NCI-H446 (cell line): ENCODE data around the gene CNPY4.

Experiments
- DNase-seq, 2 experiments: peaks; one replicate each; lab custom pipeline; 2025; lab: John Stamatoyannopoulos, UW

The CNPY4 gene

GRCh38 chr7:100091411-100092181 lies 27.8 kb upstream of the CNPY4 start:
- no peak for DNase-seq

GRCh38 chr7:100093054-100093453 lies 26.4 kb upstream of the CNPY4 start:
- DNase-seq = no peak

GRCh38 chr7:100093498-100093897 lies 25.9 kb upstream of the CNPY4 start:
- peak in 1 of 2 experiments; percentile 10 for DNase-seq

GRCh38 chr7:100093925-100094486 lies 25.4 kb upstream of the CNPY4 start:
- DNase-seq = no peak

GRCh38 chr7:100095289-100095688 lies 24.1 kb upstream of the CNPY4 start:
- no peak for DNase-seq

GRCh38 chr7:100095704-100096103 lies 23.7 kb upstream of the CNPY4 start:
- DNase-seq = no peak

- no peak for DNase-seq
These were observed 20.5 kb upstream of the CNPY4 start for GRCh38 chr7:100098913-100099312.

- no peak for DNase-seq
These were observed 20.0 kb upstream of the CNPY4 start for GRCh38 chr7:100099452-100099851.

GRCh38 chr7:100100420-100101015 lies 18.9 kb upstream of the CNPY4 start:
- DNase-seq = peak; percentile 70 to 93

- DNase-seq = peak; percentile 93 to 97
These were observed 18.2 kb upstream of the CNPY4 start, which contains the start of the genes AP4M1 and MCM7 for GRCh38 chr7:100101016-100101862. TSS of gene AP4M1 (plus strand) at chr7:100101643. CDS start at chr7:100101715, 72 bp downstream. TSS of gene MCM7 (minus strand) at chr7:100101397. CDS start at chr7:100101294, 103 bp downstream.

- DNase-seq = no peak
These were observed 16.2 kb upstream of the CNPY4 start for GRCh38 chr7:100102950-100103840.

- DNase-seq = no peak
These were observed 13.9 kb upstream of the CNPY4 start for GRCh38 chr7:100105534-100105933.

- no peak for DNase-seq
These were observed 12.8 kb upstream of the CNPY4 start for GRCh38 chr7:100106633-100107032.

GRCh38 chr7:100107125-100107737 lies 12.2 kb upstream of the CNPY4 start:
- no peak for DNase-seq

- DNase-seq = no peak
These were observed 11.5 kb upstream of the CNPY4 start for GRCh38 chr7:100107890-100108289.

- no peak for DNase-seq
These were observed 9.8 kb upstream of the CNPY4 start for GRCh38 chr7:100109521-100110163.

- no peak for DNase-seq
These were observed 8.3 kb upstream of the CNPY4 start for GRCh38 chr7:100111156-100111555.

- DNase-seq = no peak
These were observed 7.5 kb upstream of the CNPY4 start for GRCh38 chr7:100111914-100112313.

- no peak for DNase-seq
These were observed 4.4 kb upstream of the CNPY4 start for GRCh38 chr7:100115026-100115425.

- DNase-seq = no peak
These were observed 904 bp upstream of the CNPY4 start for GRCh38 chr7:100118388-100119071.
